Cardiac muscle cell (in vitro differentiated cells and primary cell): ENCODE results near the gene MAP1S. TPM values are rescaled to one million over a fixed set of nuclear protein-coding genes. Genes with fewer than 3 reads are reported as not detected.

Experiments used
- DNase-seq, 2 donors: peaks; one replicate each; pipeline versions ENCODE4 v3.0.0 to v3.0.0-alpha.2; 2010 to 2017; ENCODE audit warnings: low read depth in 1 of 2, low spot score in 1 of 2
- H3K27ac ChIP-seq: fragments of 200-600 bp; sonication (generic); 2 replicates; pipeline ENCODE4 v1.5.1; 2016
- H3K27me3 ChIP-seq: fragments of 200-600 bp; sonication (generic); 2 replicates; pipeline ENCODE4 v1.6.0; 2016; ENCODE audit warnings: control low read depth
- H3K36me3 ChIP-seq: fragments of 200-600 bp; sonication (generic); 2 replicates; pipeline ENCODE4 v1.5.1; 2016; ENCODE audit warnings: control low read depth
- H3K4me1 ChIP-seq: fragments of 200-600 bp; sonication (generic); 2 replicates; pipeline ENCODE4 v1.8.1; 2017; ENCODE audit warnings: low read depth, mild to moderate bottlenecking, mixed run types
- H3K4me3 ChIP-seq: fragments of 200-600 bp; sonication (generic); 2 replicates; pipeline ENCODE4 v1.5.1; 2016; ENCODE audit warnings: mild to moderate bottlenecking
- H3K9me3 ChIP-seq: fragments of 200-600 bp; sonication (generic); 2 replicates; pipeline ENCODE4 v1.5.1; 2017; ENCODE audit warnings: low read depth, mild to moderate bottlenecking, control low read depth
- polyA plus RNA-seq: library from polyadenylated mRNA; unstranded; fragments of >200 nt; fragmentation: Nextera tagmentation; extraction: Ambion mirVana; gene quantifications from 2 replicates; pipeline ENCODE4 v1.2.1, GENCODE V29; 2016
- total RNA-seq: library from RNA; depleted of rRNA; stranded (reverse); fragments of >200 nt; gene quantifications from 2 replicates; pipeline ENCODE4 v1.2.3, GENCODE V29; 2016
- TF ChIP-seq, protein P1 (sequence below): IDR thresholded peaks from 2 replicates; pipeline ENCODE4 v1.5.1; 2012; ENCODE audit warnings: low read depth, mild to moderate bottlenecking, low read length

Gene MAP1S
- total and polyA plus RNA-seq, 2 experiments from 2014 or later = 60.4 to 61.7 TPM

DNA sequence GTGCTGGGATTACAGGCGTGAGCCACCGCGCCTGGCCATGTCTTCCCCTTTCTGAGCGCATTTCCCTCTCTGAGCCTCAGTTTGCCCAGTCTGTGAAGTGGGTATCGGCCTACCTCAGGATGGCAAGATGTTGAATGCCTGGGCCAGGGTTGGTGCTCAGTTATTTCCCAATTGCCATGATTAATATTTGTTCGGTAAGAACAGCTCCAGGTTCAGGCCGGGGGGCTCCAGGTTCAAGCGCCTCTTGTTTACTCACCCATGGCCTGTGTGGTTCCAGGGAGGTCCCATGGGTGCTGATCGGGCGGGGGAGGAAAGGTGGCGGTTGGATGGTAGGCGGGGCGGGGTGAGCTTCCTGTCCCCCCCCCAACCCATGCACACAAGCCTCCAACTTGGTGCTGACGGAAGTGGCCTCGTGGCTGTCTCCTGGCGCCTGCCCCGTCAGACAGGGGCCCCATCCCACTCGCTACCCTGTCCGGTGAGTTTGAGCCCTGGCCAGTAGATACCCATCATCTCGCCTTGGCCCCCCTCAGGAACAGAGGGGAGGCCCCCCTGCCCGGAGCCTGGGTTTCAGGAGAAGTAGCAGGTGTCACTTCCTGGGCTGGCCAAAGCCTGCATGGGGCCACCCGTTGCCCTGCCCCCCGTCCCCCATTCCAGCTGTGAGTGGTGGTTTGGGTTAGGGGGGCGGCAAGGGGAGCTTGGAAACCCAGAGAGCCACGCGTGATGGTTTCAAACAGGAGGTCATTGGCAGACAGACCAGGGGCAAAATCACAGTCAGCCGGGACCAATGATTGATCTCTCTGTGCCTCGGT lies 32.0 kb downstream of the MAP1S start, which contains the start of gene FCHO1:
TSS of gene FCHO1 (plus strand) at position 375 of the 809 bp plus-strand sequence. CDS start 3,688 bp downstream, outside the sequence.
- no peak for DNase-seq

DNA sequence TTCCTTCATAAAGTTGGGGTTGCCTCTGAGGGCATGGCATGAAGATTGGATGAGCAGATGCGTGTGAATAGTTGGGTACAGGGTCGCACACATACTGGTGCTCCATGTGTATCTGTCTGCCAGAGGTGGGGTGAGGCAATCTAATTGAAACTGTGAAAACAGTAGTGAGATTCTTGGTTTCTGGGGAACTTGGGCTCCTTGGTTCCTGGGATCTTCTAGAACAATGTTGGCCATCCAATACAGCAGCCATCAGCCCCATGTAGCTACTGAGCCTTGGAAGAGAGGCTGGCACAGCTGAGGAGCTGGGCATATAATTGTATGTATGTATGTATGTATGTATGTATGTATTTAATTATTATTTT lies 32.6 kb downstream of the MAP1S start:
- Histone ChIP-seq H3K36me3 (no peaks in the 10 kb centered on the region), H3K27me3 (no peaks in the 10 kb centered on the region), H3K4me1 (no peaks in the 10 kb centered on the region), H3K27ac (no peak overlapping the region), H3K4me3 (no peak overlapping the region), H3K9me3 (no peaks in the 10 kb centered on the region)
- no peak for DNase-seq
- TF ChIP-seq, protein P1, sequence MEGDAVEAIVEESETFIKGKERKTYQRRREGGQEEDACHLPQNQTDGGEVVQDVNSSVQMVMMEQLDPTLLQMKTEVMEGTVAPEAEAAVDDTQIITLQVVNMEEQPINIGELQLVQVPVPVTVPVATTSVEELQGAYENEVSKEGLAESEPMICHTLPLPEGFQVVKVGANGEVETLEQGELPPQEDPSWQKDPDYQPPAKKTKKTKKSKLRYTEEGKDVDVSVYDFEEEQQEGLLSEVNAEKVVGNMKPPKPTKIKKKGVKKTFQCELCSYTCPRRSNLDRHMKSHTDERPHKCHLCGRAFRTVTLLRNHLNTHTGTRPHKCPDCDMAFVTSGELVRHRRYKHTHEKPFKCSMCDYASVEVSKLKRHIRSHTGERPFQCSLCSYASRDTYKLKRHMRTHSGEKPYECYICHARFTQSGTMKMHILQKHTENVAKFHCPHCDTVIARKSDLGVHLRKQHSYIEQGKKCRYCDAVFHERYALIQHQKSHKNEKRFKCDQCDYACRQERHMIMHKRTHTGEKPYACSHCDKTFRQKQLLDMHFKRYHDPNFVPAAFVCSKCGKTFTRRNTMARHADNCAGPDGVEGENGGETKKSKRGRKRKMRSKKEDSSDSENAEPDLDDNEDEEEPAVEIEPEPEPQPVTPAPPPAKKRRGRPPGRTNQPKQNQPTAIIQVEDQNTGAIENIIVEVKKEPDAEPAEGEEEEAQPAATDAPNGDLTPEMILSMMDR = no peak

More for the DNA sequence above, 32.0 kb downstream of the MAP1S start, which contains the start of gene FCHO1:
- TF ChIP-seq, protein P1 = no peak
- Histone ChIP-seq H3K36me3 (no peaks in the 10 kb centered on the region), H3K4me3 (no peak within 1 kb of the TSS), H3K27ac (no peak within 1 kb of the TSS), H3K4me1 (no peaks in the 10 kb centered on the region), H3K9me3 (no peaks in the 10 kb centered on the region), H3K27me3 (no peaks in the 10 kb centered on the region)

DNA sequence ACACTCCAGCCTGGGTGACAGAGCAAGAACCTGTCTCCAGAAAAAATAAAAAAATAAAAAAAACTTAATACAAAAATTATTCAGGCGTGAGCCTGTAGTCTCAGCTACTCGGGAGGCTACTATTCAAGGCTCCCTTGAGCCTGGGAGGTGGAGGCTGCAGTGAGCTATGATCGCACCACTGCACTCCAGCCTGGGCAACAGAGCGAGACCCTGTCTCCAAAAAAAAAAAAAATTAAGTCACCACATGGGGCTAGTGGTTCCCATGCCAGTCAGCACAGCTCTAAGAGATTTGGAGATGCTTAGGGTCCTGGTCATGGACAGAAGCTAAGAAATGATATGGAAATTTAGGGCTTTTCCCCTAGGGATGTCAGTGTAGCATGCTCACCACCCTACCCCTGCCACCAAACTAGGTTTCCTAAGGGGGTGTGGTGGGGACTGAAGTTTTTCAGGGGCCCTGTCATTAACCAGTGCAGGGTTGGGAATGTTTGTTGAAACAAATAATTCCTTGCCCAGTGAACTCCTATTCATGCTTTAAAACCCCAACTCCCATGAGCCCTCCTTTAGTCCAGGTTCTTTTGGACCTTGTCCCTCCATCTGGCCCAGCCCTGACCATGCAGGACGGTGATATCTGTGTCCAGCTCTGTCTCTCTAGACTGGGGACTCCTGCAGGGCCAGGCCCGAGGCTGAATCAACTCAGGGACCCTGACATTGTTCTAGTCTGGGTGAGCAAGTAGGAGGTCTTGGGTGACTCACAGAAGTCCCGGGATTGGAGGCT lies 33.8 kb downstream of the MAP1S start:
- no peaks in the 10 kb centered on the region for H3K27me3 ChIP-seq
- H3K27ac ChIP-seq = no peak overlapping the region
- no peak for DNase-seq
- H3K9me3 ChIP-seq = no peaks in the 10 kb centered on the region
- TF ChIP-seq, protein P1 = no peak
- H3K36me3 ChIP-seq = no peaks in the 10 kb centered on the region
- no peaks in the 10 kb centered on the region for H3K4me1 ChIP-seq
- no peak overlapping the region for H3K4me3 ChIP-seq

DNA sequence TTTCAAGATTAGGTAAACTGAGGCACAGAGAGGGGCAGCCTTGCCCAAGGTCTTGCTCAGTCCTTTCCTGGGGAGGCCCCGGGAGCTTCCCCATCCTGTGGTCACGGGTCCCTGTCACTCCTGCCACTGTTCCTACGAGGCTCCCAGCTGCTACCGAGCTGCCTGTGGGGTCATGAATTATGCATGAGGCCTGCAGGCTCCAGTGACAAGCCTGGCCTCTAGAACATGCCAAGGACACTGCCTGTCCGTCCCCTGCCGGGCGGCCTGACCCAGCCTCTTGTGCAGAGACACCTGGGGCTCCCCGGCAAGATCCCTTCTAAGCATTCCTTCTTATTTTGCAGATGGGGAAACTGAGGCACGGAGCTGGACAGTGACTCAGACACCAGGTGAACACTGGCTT lies 34.7 kb downstream of the MAP1S start:
- Histone ChIP-seq H3K4me3 (no peak overlapping the region), H3K27me3 (no peaks in the 10 kb centered on the region), H3K27ac (no peak overlapping the region), H3K9me3 (no peaks in the 10 kb centered on the region), H3K4me1 (no peaks in the 10 kb centered on the region), H3K36me3 (no peaks in the 10 kb centered on the region)
- TF ChIP-seq, protein P1 = no peak
- DNase-seq = no peak

DNA sequence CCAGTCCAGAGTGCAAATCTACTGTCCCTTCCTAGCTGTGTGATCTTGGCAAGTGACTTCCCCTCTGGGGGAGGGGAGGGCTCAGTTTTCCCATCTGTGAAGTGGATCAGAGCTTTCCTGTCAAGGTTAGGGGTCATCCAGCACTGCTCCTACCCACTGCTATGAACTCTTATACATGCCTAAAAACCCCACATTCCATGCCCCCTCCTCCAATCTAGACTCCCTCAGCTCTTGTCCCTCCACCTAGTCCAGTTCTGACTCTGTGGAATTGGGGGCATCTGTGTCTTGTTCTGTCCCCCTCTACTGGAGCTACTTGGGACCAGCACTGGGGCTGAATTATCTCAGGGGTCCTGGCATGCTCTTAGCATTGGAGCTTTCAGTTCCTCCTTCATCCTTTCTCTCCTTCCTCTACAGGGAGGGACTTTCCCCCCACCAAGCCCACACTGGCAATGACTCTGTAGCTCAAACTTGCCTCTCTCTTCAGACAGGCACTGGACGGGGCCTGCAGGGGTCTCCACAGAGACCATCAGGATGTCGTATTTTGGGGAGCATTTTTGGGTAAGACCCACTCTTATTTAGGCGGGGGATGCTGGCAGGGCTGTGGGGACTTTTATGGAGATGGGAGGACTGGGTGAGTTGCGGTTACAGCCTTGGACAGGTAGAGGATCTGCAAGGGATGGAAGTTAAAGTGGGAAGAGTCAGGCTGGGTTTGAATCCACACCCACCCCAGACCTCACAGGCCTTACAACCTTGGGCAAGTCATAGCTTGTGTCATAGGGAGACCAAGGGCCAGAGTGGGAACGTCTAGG lies 35.6 kb downstream of the MAP1S start:
- TF ChIP-seq, protein P1 = no peak
- H3K27me3 ChIP-seq = no peaks in the 10 kb centered on the region
- H3K36me3 ChIP-seq = no peaks in the 10 kb centered on the region
- H3K4me1 ChIP-seq = no peaks in the 10 kb centered on the region
- no peak overlapping the region for H3K4me3 ChIP-seq
- H3K27ac ChIP-seq = no peak overlapping the region
- H3K9me3 ChIP-seq = no peaks in the 10 kb centered on the region
- no peak for DNase-seq
